Iris pigment epithelial cell (primary cell): ENCODE measurements around the gene DR1.
A peak's percentile ranks its signal among the peaks of the same experiment; 100 is the strongest.
"Not testable (repeated sequence)": the region's sequence is repeated elsewhere in the genome, so short reads cannot be mapped to it uniquely, and the experiment has no call there.

Experiments used
- DNase-seq: peaks from one replicate; pipeline ENCODE4 v3.0.0-alpha.2; 2011; ENCODE audit warnings: low read depth

DR1 gene

GRCh38 chr1:93386268-93386667, 40.6 kb downstream of the DR1 start:
- DNase-seq: not testable (repeated sequence)

GRCh38 chr1:93394514-93394913, 48.8 kb downstream of the DR1 start:
- DNase-seq: peak; percentile 8

GRCh38 chr1:93395195-93395594, 49.5 kb downstream of the DR1 start:
- DNase-seq: peak; percentile 65

GRCh38 chr1:93399781-93400180, 54.1 kb downstream of the DR1 start:
- DNase-seq: no peak

GRCh38 chr1:93408203-93408602, 62.5 kb downstream of the DR1 start:
- no peak for DNase-seq

- no peak for DNase-seq
Measured at GRCh38 chr1:93411000-93411399, 65.3 kb downstream of the DR1 start.

GRCh38 chr1:93414749-93415148, 69.0 kb downstream of the DR1 start:
- no peak for DNase-seq

GRCh38 chr1:93415296-93415695, 69.6 kb downstream of the DR1 start:
- no peak for DNase-seq

GRCh38 chr1:93416183-93416582, 70.5 kb downstream of the DR1 start:
- DNase-seq: no peak
